Measurements from ENCODE around the gene NR6A1.

NR6A1 gene

DNA sequence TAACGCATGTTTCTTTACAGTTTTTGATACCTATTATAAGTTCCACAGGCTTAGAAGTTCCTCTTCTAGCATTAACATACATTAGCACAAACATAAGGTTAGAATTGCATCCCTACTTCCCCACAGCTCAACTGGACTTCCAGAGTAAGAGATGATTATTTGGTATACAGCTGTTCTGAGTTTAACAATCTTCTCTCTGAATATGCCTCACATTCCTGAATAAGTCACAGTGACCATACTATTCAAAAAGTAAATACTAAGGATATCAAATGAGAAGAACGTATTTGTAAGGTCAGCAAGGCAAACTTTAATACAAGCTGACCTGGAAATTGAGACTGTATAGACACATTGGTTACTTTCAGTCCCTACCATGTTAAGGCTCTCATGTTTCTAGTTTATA lies 21.3 kb downstream of the NR6A1 start:
- Histone ChIP-seq H3K4me2 (ENCODE audit: low read length) (no peak overlapping the region), H2BK120ac (ENCODE audit: low read depth, low read length) (no peak overlapping the region), H4K8ac (ENCODE audit: low read depth, low read length) (no peak overlapping the region), H3K4me1 (ENCODE audit: control insufficient read depth, low read depth, low read length) (peaks cover 9% of the 10 kb centered on the region), H3K23ac (ENCODE audit: low read length) (no peak overlapping the region), H3K56ac (ENCODE audit: low read length) (no peak overlapping the region), H3K4me3 (ENCODE audit: low read length) (no peak overlapping the region), H3K4ac (ENCODE audit: low read depth, low read length) (no peak overlapping the region), H3K27ac (ENCODE audit: low read depth, low read length) (no peak overlapping the region), H2BK15ac (replicated peaks; ENCODE audit: low read depth) (no peak overlapping the region), H2BK5ac (ENCODE audit: low read length) (no peak overlapping the region), H3K18ac (ENCODE audit: low read length) (no peak overlapping the region), H4K5ac (ENCODE audit: low read length) (no peak overlapping the region), H3K79me1 (ENCODE audit: low read length) (peaks cover 13% of the 10 kb centered on the region), H3K9ac (ENCODE audit: low read length) (no peak overlapping the region), H3K27me3 (ENCODE audit: insufficient read depth, low read length, poor library complexity) (no peaks in the 10 kb centered on the region), H3K36me3 (ENCODE audit: control insufficient read depth, insufficient read depth, low read length) (no peaks in the 10 kb centered on the region), H2AK5ac (ENCODE audit: low read length) (no peak overlapping the region), H3K79me2 (ENCODE audit: control insufficient read depth, insufficient read depth, low read length) (peaks cover 32% of the 10 kb centered on the region)
- WGBS (ENCODE audit: extremely low coverage, insufficient coverage, low lambda C conversion rate) = no CpG with 5 or more reads among the region's 2 CpGs
- DNase-seq = no peak

DNA sequence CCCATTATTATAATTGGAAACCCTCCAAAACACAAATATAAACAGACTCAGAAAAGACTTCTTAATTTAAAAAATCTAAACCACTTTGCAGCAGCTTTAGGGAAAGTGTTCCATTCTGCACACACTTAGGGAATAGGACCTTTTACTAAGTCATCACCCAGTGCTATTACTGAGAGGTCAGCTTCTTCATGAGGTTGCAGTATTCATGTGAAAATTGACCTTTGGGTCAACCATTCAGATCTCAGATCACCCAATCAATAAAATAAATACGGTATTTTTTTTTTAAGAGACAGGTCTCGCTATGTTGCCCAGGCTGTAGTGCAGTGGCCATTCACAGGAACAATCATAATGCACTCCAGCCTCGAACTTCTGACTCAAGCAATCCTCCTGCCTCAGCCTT lies 21.8 kb downstream of the NR6A1 start:
- H3K23ac ChIP-seq (ENCODE audit: low read length) = no peak overlapping the region
- H3K4me3 ChIP-seq (ENCODE audit: low read length) = no peak overlapping the region
- H3K36me3 ChIP-seq (ENCODE audit: control insufficient read depth, insufficient read depth, low read length) = no peaks in the 10 kb centered on the region
- no peak overlapping the region for H3K4ac ChIP-seq (ENCODE audit: low read depth, low read length)
- H4K8ac ChIP-seq (ENCODE audit: low read depth, low read length) = no peak overlapping the region
- no peak overlapping the region for H2BK15ac ChIP-seq (replicated peaks; ENCODE audit: low read depth)
- H4K5ac ChIP-seq (ENCODE audit: low read length) = no peak overlapping the region
- no peak overlapping the region for H3K18ac ChIP-seq (ENCODE audit: low read length)
- peaks cover 8% of the 10 kb centered on the region for H3K4me1 ChIP-seq (ENCODE audit: control insufficient read depth, low read depth, low read length)
- H3K56ac ChIP-seq (ENCODE audit: low read length) = no peak overlapping the region
- no peak overlapping the region for H3K4me2 ChIP-seq (ENCODE audit: low read length)
- no peak overlapping the region for H3K27ac ChIP-seq (ENCODE audit: low read depth, low read length)
- peaks cover 35% of the 10 kb centered on the region for H3K79me2 ChIP-seq (ENCODE audit: control insufficient read depth, insufficient read depth, low read length)
- peaks cover 13% of the 10 kb centered on the region for H3K79me1 ChIP-seq (ENCODE audit: low read length)
- no peak for DNase-seq
- no CpG with 5 or more reads among the region's 3 CpGs for WGBS (ENCODE audit: extremely low coverage, insufficient coverage, low lambda C conversion rate)
- no peak overlapping the region for H2BK5ac ChIP-seq (ENCODE audit: low read length)
- H3K9ac ChIP-seq (ENCODE audit: low read length) = no peak overlapping the region
- no peak overlapping the region for H2AK5ac ChIP-seq (ENCODE audit: low read length)
- H2BK120ac ChIP-seq (ENCODE audit: low read depth, low read length) = no peak overlapping the region
- H3K27me3 ChIP-seq (ENCODE audit: insufficient read depth, low read length, poor library complexity) = no peaks in the 10 kb centered on the region

DNA sequence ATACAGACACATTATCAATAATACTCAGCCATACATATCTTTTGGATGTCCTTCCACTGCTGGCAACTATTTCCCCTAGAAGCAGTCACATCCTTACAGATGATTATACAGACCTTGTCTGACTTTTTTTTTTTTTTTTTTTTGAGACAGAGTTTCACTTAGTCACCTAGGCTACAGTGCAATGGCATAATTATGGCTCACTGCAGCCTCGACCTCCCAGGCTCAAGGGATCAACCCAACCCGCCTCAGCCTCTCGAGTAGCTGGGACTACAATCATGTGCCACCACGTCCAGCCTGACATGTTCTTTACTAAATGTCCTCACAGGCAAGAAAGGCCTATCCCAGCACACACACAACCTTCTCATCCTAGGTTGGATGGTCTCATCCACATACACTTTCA lies 24.0 kb downstream of the NR6A1 start:
- no peaks in the 10 kb centered on the region for H3K4me1 ChIP-seq (ENCODE audit: control insufficient read depth, low read depth, low read length)
- no CpG with 5 or more reads among the region's 4 CpGs for WGBS (ENCODE audit: extremely low coverage, insufficient coverage, low lambda C conversion rate)
- no peak overlapping the region for H2BK5ac ChIP-seq (ENCODE audit: low read length)
- H3K56ac ChIP-seq (ENCODE audit: low read length) = no peak overlapping the region
- H3K23ac ChIP-seq (ENCODE audit: low read length) = no peak overlapping the region
- H4K8ac ChIP-seq (ENCODE audit: low read depth, low read length) = no peak overlapping the region
- H2BK120ac ChIP-seq (ENCODE audit: low read depth, low read length) = no peak overlapping the region
- H3K9ac ChIP-seq (ENCODE audit: low read length) = no peak overlapping the region
- peaks cover 25% of the 10 kb centered on the region for H3K79me2 ChIP-seq (ENCODE audit: control insufficient read depth, insufficient read depth, low read length)
- no peak overlapping the region for H2BK15ac ChIP-seq (replicated peaks; ENCODE audit: low read depth)
- H3K27ac ChIP-seq (ENCODE audit: low read depth, low read length) = no peak overlapping the region
- no peaks in the 10 kb centered on the region for H3K36me3 ChIP-seq (ENCODE audit: control insufficient read depth, insufficient read depth, low read length)
- no peak overlapping the region for H4K5ac ChIP-seq (ENCODE audit: low read length)
- no peak overlapping the region for H2AK5ac ChIP-seq (ENCODE audit: low read length)
- no peaks in the 10 kb centered on the region for H3K27me3 ChIP-seq (ENCODE audit: insufficient read depth, low read length, poor library complexity)
- H3K4me3 ChIP-seq (ENCODE audit: low read length) = no peak overlapping the region
- H3K4me2 ChIP-seq (ENCODE audit: low read length) = no peak overlapping the region
- H3K79me1 ChIP-seq (ENCODE audit: low read length) = peaks cover 10% of the 10 kb centered on the region
- DNase-seq = no peak
- no peak overlapping the region for H3K4ac ChIP-seq (ENCODE audit: low read depth, low read length)
- no peak overlapping the region for H3K18ac ChIP-seq (ENCODE audit: low read length)

DNA sequence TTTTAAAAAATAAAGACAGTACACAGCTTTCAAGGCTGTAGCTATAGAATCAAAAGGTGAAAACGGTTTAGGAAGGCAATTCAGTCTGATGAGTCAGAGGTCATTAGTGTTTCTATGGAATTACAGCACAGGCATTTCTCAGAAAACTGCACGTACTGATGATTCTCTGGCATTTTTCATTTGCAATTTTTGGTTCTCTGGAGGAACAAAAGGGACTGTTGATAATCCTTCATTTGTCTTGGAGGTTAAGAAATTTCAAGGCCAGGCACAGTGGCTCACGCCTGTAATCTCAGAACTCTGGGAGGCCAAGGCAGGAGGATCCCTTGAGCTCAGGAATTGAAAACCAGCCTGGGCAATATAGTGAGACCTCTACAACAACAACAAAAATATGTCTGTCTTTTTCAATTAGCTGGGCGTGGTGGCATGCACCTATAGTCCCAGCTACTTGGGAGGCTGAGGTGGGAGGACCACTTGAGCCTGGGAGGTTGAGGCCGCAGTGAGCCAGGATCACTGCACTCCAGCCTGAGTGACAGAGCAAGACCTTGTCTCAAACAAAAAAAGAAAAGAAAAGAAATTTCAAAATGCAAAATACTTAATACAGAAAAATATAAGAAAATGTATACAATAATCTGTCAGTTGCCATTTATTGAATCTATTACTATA lies 27.3 kb downstream of the NR6A1 start:
- no peak overlapping the region for H3K27ac ChIP-seq (ENCODE audit: low read depth, low read length)
- peaks cover 17% of the 10 kb centered on the region for H3K79me2 ChIP-seq (ENCODE audit: control insufficient read depth, insufficient read depth, low read length)
- no peak overlapping the region for H2BK120ac ChIP-seq (ENCODE audit: low read depth, low read length)
- H3K9ac ChIP-seq (ENCODE audit: low read length) = no peak overlapping the region
- no peak overlapping the region for H3K23ac ChIP-seq (ENCODE audit: low read length)
- H3K4me3 ChIP-seq (ENCODE audit: low read length) = no peak overlapping the region
- H2AK5ac ChIP-seq (ENCODE audit: low read length) = no peak overlapping the region
- H3K4me1 ChIP-seq (ENCODE audit: control insufficient read depth, low read depth, low read length) = no peaks in the 10 kb centered on the region
- no peak overlapping the region for H4K5ac ChIP-seq (ENCODE audit: low read length)
- no peak overlapping the region for H4K8ac ChIP-seq (ENCODE audit: low read depth, low read length)
- H3K56ac ChIP-seq (ENCODE audit: low read length) = no peak overlapping the region
- H3K4ac ChIP-seq (ENCODE audit: low read depth, low read length) = no peak overlapping the region
- no CpG with 5 or more reads among the region's 5 CpGs for WGBS (ENCODE audit: extremely low coverage, insufficient coverage, low lambda C conversion rate)
- no peaks in the 10 kb centered on the region for H3K36me3 ChIP-seq (ENCODE audit: control insufficient read depth, insufficient read depth, low read length)
- H3K4me2 ChIP-seq (ENCODE audit: low read length) = no peak overlapping the region
- H2BK5ac ChIP-seq (ENCODE audit: low read length) = no peak overlapping the region
- H3K27me3 ChIP-seq (ENCODE audit: insufficient read depth, low read length, poor library complexity) = no peaks in the 10 kb centered on the region
- no peak overlapping the region for H3K18ac ChIP-seq (ENCODE audit: low read length)
- H3K79me1 ChIP-seq (ENCODE audit: low read length) = peaks cover 9% of the 10 kb centered on the region
- H2BK15ac ChIP-seq (replicated peaks; ENCODE audit: low read depth) = no peak overlapping the region
- no peak for DNase-seq

DNA sequence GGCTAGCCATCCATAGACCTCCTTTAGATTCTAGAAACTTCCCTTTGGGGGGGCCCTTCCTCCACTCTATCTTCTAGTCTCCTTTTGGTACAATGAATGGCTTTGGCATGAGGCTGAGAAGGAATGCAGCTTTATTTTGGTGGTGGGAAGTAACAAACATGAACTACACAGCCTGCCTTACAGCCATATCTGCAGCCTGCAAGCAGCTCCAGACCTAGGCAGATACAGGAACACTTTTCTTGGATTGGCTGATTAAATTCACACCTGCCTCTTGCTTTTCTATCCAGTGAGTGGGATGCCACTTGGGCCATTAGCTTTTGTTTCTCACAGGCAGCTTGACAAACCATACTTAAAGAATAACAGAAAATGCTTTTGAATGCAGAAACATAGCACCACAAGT lies 28.2 kb downstream of the NR6A1 start:
- Histone ChIP-seq H3K23ac (ENCODE audit: low read length) (no peak overlapping the region), H2BK15ac (replicated peaks; ENCODE audit: low read depth) (no peak overlapping the region), H3K4me1 (ENCODE audit: control insufficient read depth, low read depth, low read length) (no peaks in the 10 kb centered on the region), H3K79me1 (ENCODE audit: low read length) (peaks cover 9% of the 10 kb centered on the region), H3K79me2 (ENCODE audit: control insufficient read depth, insufficient read depth, low read length) (peaks cover 17% of the 10 kb centered on the region), H4K5ac (ENCODE audit: low read length) (no peak overlapping the region), H3K27me3 (ENCODE audit: insufficient read depth, low read length, poor library complexity) (no peaks in the 10 kb centered on the region), H2BK5ac (ENCODE audit: low read length) (no peak overlapping the region), H3K18ac (ENCODE audit: low read length) (no peak overlapping the region), H2AK5ac (ENCODE audit: low read length) (no peak overlapping the region), H2BK120ac (ENCODE audit: low read depth, low read length) (no peak overlapping the region), H3K4me3 (ENCODE audit: low read length) (no peak overlapping the region), H3K36me3 (ENCODE audit: control insufficient read depth, insufficient read depth, low read length) (no peaks in the 10 kb centered on the region), H3K4me2 (ENCODE audit: low read length) (no peak overlapping the region), H3K4ac (ENCODE audit: low read depth, low read length) (no peak overlapping the region), H3K9ac (ENCODE audit: low read length) (no peak overlapping the region), H3K27ac (ENCODE audit: low read depth, low read length) (no peak overlapping the region), H4K8ac (ENCODE audit: low read depth, low read length) (no peak overlapping the region), H3K56ac (ENCODE audit: low read length) (no peak overlapping the region)
- no peak for DNase-seq

DNA sequence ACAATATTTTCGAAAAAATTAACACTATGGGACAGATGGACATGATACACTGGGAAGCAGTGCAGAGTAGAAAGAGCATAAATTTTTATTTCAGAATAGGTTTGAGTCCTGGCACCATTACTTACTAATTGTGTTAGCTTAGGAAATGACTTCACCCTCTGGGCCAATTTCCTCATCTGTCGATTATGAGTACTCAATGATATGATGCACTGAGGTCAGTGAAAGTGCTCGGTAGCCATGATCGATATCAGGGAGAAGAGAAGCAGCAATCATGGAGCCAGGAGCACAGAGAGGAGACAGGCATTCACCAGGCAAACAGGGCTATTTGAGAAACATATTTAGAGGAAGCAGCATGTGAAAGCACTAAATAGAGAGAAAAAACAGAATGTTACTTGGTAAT lies 29.4 kb downstream of the NR6A1 start:
- no peak overlapping the region for H2BK15ac ChIP-seq (replicated peaks; ENCODE audit: low read depth)
- no peak overlapping the region for H3K18ac ChIP-seq (ENCODE audit: low read length)
- no peaks in the 10 kb centered on the region for H3K27me3 ChIP-seq (ENCODE audit: insufficient read depth, low read length, poor library complexity)
- no peaks in the 10 kb centered on the region for H3K36me3 ChIP-seq (ENCODE audit: control insufficient read depth, insufficient read depth, low read length)
- H3K4me3 ChIP-seq (ENCODE audit: low read length) = no peak overlapping the region
- no peak overlapping the region for H3K27ac ChIP-seq (ENCODE audit: low read depth, low read length)
- DNase-seq = no peak
- H2AK5ac ChIP-seq (ENCODE audit: low read length) = no peak overlapping the region
- H3K79me2 ChIP-seq (ENCODE audit: control insufficient read depth, insufficient read depth, low read length) = peaks cover 10% of the 10 kb centered on the region
- H2BK5ac ChIP-seq (ENCODE audit: low read length) = no peak overlapping the region
- no peak overlapping the region for H3K4me2 ChIP-seq (ENCODE audit: low read length)
- no peak overlapping the region for H3K56ac ChIP-seq (ENCODE audit: low read length)
- H2BK120ac ChIP-seq (ENCODE audit: low read depth, low read length) = no peak overlapping the region
- no peak overlapping the region for H4K8ac ChIP-seq (ENCODE audit: low read depth, low read length)
- H3K23ac ChIP-seq (ENCODE audit: low read length) = no peak overlapping the region
- H3K4me1 ChIP-seq (ENCODE audit: control insufficient read depth, low read depth, low read length) = no peaks in the 10 kb centered on the region
- peaks cover 6% of the 10 kb centered on the region for H3K79me1 ChIP-seq (ENCODE audit: low read length)
- H4K5ac ChIP-seq (ENCODE audit: low read length) = no peak overlapping the region
- no peak overlapping the region for H3K9ac ChIP-seq (ENCODE audit: low read length)
- no CpG with 5 or more reads among the region's 4 CpGs for WGBS (ENCODE audit: extremely low coverage, insufficient coverage, low lambda C conversion rate)
- no peak overlapping the region for H3K4ac ChIP-seq (ENCODE audit: low read depth, low read length)

Data from mesendoderm (in vitro differentiated cells).